Panc1 (cell line): ENCODE measurements around the gene AMFR.

ENCODE experiments used
- CTCF ChIP-seq: fragments of 450-650 bp; IDR thresholded peaks from 2 replicates; pipeline ENCODE4 v1.5.1; 2017; ENCODE audit warnings: mild to moderate bottlenecking
- POLR2AphosphoS5 ChIP-seq: IDR thresholded peaks from 2 replicates; pipeline ENCODE4 v1.6.1; 2012; ENCODE audit warnings: mild to moderate bottlenecking, low read depth, low read length, moderate library complexity
- REST ChIP-seq, 2 experiments: IDR thresholded peaks; 2 replicates each; pipeline ENCODE4 v1.6.1; 2011 to 2012; ENCODE audit warnings: low read depth in 2 of 2, control low read depth in 1 of 2, low read length in 1 of 2, mild to moderate bottlenecking in 1 of 2, moderate library complexity in 1 of 2; ENCODE audit not compliant: insufficient read depth in 1 of 2
- SIN3A ChIP-seq: IDR thresholded peaks from 2 replicates; pipeline ENCODE4 v1.6.1; 2012; ENCODE audit warnings: low read depth, mild to moderate bottlenecking, low read length, moderate library complexity, borderline replicate concordance; ENCODE audit not compliant: insufficient read depth

- TF ChIP-seq CTCF: no peak
- no peak for TF ChIP-seq POLR2AphosphoS5
- no peak for TF ChIP-seq SIN3A
- no peak for TF ChIP-seq REST (IDR thresholded peaks at IDR 0.05; ENCODE audit: insufficient read depth in 1 of 2, low read depth in 2 of 2, low read length in 1 of 2)
Measured at GRCh38 chr16:56343661-56344517, 81.5 kb downstream of the AMFR start.
